ENCODE data around the gene RREB1.

Gene RREB1

DNA sequence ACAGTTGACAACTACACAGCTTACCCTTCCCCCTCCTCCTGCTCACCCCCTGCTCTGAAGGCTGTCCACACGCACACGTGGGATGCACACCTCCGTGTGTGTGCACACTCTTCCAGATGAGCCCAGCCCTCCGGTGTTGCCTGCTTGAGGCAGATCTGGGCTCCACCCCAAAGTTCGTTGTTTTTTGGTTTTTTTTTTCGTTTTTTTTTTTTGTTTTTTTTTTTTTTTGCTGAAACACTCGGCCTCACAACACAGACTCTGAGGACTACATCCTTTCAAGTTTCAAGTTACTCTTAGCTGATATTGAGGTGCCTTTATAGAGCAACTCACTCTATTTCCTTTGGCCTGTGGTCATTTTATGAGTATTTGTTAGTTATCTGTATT lies 88.2 kb downstream of the RREB1 start:
- DNase-seq, result no peak

DNA sequence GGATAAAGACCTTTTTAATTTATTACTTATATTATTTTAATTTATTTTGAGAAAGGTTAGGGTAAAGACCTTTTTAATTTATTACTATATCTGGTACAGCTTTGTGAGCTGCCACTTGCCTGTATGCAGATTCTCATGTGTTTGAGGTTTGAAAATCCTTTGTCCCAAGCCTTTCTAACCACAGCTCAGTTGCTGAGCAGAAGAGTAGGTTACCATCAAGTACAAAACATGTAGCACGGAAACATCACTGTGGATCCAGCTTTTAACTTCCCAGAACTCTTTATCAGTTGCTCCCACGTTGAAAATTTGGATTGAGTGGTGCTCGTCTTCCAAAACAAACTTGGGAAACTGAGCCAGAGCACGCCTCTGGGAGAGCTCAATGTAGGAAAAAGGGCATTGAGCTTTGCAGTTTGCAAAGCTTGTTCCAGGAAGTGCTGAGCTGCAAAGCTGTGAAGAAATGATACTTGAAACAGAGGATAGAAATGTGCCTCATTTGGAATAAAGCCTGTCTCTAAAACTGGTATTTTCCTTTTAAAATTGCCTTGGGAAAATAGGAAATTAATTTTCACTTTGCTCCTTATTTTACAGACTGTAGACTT lies 89.0 kb downstream of the RREB1 start:
- no peak for DNase-seq

DNA sequence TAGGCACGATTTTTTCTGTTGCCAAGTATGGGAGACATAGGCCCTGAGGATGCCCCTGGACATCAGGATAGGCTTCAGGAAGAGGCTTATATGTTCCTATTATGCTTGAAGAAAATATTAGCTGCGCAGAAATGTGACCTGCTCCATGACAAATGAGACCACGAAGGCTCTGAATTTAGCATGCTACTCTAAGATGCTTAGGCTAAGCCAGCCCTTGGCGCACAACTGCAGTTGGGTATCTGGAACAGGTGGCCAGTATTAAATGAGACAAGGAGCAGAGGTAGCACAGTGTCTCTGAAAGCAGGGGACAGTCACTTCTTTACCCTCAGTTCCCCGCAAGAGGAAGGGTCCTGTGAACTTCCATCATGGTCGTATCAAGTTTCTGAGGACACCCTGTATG lies 90.0 kb downstream of the RREB1 start:
- no peak for DNase-seq

DNA sequence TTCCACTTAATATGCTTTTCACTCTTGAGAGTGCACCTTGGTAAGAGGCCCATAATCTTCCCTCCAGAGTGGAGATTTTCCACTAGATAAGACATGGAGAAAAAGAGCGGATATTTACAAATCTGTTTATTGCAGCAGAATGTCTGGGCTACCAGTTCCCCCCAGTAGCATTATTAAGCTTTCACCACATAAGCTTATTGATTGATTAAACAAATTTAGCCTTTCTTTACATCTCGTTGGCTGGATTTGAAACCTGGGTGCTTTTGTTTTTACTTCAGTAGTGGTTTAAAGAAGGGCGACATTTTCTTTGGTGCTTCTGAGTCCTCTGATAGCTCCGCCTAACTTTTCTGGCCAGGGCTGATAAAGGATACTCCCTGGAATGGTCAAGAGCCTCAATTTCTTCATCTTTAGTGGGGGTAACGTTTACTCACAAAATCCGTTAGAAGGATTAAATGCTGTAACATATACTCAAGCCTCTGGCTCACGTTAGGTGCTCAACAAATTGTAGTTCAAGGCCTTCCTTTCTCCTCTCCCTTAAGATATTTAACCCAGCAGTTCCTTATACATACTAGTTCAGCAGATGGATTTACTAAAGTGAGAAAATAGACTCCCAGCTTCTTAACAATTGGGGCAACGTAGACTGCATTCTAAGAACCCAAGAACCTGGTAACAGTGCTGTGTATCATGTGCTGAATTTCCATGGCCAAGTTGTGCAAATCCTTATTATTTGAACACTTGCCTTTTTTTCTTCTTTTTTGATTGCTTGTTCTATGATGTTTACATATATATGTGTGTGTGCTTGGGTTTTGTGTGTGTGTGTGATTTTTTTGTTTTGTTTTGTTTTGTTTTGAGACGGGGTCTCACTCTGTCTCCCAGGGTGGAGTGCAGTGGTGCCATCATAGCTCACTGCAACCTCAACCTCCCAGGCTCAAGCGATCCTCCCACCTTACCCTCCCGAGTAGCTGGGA lies 91.4 kb downstream of the RREB1 start:
- no peak for DNase-seq

DNA sequence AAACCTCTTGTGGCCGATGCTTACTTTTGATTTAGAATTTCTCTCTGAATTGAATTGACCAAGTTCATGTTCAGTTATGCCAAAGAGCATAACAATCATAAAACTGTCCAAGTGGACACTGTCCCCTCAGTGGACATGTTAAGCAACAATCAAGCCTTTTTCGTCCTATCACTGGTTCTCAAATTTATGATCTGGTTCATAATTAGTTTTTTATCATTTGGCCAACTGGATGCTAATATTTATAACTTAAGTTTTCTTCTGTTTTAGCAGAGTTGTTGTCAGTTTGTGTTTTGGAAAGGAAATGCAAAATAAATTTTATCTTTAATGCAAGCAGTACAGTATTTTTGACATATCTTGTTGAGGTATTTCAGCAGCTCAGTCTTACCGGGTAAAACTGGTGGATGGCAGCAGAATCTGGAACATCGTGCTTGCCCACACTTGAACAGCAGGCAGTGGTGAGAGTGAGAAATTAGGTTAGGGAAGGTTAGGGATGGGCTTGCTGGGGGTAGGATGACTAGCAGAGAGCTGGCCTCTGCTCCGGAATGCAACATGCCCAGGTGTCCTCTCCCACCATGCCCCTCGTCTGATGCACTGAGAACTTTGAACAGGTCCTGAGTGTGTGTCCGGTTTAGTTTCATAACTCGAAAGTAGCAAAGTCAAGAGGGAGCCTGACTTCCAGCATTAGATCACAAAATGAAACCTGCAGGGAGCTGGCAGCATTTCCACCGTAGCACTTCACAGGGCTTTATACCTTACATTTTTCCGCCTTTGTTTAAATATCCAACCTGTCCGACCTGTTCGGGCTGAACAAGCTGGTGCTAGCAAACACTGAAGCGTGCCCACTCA lies 93.1 kb downstream of the RREB1 start:
- DNase-seq, result no peak

DNA sequence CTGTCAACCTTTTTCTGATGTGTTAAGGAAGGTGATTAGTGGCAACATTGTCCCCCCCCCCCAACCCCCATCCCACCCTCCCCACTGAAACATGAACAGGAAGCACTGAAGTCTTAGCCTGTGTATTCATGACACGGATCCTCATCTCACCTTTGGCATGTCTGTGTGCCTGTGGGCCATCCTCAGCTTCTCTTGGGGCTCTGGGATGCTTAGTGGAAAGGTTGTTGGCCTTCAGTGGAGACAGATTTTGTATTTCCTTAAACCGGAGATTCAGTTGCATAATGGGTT lies 93.6 kb downstream of the RREB1 start:
- DNase-seq, result no peak

DNA sequence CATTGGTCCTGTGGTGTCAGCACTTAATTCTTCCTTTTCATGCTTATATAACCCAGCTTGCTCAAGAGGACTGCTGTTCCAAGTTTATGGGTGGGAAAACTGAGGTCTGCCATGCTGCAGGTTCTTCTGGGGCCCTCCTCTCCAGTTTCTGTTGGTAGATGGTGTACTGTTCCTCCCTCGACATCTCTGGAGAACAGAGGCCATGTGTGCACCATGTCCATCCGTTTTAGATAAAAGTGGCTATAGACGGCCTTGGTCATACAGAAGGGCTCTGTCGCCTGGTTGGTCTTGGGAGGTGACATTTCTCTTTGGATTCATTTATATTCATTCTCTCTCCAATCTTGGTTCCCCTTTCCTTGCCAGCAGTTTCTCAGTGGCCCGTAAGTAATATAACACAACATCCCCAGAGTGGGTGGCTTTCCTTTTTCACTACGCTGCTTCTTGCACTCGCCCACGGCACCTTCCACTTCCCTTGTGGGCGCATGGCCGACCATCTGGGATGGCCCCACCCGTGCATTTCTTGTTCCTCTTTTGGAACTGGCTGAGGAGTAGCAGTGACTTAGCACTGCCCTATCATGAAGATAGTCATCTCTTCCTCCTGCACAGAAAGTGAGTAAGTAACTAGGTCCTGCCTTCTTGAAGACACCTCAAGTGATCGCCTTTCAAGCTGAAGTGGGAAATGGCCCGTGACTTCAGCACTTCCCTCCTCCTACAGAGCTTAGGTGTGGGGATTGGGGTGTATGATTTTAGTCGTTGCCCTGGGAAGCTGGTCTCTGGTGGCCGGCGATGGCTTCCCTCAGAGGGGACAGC lies 94.2 kb downstream of the RREB1 start:
- no peak for DNase-seq

DNA sequence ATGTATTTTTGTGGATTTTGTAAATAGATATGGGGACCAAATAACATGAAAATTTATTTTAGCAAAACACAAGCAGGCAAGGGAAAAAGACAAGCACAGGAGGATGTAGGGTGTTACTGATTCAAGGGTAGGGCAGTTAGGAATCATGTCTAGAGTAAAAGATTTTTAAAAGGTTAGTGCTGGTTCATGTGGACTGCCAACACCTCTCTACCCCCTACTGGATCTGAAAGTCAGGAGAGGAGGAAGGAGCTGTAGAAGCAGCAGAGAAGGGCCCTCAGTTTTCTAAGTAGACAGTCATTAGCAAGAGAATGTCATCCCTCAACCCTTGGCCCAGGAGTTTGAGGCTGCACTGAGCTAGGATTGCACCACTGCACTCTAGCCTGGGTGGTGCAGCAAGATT lies 95.2 kb downstream of the RREB1 start:
- no peak for DNase-seq

DNA sequence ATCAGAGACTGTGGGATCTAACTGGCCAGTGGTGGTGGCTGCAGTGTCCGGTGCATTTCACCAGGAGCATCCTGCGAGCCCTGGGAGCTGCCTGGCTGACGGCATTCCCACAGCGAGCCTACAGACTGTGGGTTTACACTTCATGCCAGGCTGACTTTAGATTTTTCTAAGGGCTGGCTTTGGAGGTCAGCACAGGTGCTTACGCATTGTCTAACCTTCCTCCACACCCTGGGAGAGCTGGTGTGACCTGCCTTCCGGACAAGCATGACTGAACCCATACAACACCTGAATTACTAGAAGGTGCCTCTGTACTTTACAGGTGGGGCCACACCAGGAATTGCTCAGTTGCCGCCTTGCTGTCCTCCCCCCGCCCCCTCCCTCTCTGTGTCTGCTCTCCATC lies 96.2 kb downstream of the RREB1 start:
- DNase-seq, result no peak

DNA sequence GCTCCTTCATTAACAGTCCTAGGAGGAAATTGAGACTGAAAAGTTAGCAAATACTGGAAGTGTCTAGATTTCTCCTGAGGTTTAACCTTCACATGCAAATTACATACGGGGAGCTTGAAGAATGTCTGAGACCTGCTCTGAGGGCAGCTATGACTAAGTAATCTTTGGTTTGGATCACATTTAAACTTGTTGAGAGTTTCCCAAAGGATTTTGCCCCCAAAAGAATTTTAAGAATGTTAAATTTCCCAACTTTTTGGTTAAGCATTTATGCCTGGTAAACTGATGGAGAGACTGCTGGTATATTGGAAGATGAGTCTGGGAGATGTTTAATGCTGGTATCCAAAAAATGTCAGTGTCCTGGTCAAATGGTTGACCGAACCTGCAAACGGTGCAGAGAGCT lies 97.0 kb downstream of the RREB1 start:
- no peak for DNase-seq

DNA sequence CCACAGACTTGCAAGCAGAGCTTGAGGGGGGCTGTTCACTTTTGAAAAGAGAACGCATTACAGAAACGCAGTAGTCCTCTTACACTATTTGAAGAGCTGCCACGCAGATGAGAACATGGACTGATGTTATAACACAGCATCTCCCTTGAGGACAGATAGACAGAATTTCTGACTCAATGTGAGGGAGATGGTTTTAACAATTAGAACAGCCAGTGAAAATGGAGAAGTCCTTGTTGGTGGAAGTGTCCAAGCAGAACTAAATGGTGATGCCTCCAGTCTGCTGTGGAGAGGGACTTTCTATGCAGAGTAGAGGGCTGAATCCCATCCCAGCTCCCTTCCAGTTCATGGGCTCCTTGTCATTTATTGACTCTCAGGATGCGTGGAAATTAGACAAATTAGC lies 100.0 kb downstream of the RREB1 start:
- DNase-seq, result no peak

DNA sequence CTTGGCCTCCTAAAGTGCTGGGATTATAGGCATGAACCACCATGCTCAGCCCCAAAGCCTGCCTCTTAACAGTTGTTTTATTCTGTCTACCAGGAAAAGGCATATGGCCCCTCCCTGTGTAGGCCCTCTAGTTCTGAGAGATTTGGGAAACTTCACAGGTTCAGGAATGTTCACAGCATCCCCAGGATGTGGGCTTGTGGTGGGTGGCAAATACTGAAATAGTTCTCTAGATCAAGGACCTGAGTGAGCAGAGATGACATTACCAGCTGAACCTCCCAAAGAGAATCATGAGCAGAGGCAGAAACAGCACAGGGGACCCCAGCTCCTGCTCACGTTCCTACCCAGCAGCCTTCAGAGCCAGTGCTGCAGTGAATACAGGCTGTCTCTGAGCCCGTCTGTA lies 105.7 kb downstream of the RREB1 start:
- DNase-seq, result no peak

DNA sequence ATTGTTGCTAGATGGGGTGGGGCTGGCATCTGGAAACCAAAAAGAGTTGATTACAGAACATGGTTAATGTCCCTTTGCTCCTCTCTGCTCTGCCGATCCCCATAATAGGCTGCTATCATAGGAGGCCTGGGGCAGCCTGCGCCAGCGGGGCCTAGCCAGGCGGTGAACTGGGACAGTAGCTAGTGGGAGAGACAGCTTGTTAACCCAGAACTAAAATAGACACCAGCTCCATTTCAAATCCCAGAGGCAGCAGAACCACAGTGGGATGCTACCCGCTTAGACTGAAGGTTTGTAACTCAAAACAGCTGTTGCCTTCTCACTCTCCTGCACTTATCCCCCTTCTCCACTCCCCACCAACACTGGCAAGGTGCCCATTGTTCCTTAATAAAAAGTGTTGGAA lies 106.7 kb downstream of the RREB1 start:
- no peak for DNase-seq

DNA sequence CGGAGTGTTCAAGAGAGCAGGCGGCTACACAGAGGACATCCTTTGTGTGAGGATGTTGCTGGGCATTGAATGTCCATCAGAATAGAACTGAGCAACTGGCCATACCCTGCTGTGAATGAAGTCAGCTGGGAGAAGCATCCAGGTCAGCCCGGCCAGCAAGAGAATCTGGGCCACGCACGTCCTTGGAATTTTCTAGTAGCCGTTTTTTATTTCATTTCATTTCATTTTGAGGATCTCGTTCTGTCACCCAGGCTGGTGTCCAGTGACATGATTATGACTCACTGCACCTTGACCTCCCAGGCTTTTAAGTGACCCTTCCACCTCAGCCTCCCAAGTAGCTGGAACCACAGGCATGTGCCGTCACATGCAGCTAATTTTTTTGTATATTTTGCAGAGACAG lies 107.4 kb downstream of the RREB1 start:
- DNase-seq, result no peak

DNA sequence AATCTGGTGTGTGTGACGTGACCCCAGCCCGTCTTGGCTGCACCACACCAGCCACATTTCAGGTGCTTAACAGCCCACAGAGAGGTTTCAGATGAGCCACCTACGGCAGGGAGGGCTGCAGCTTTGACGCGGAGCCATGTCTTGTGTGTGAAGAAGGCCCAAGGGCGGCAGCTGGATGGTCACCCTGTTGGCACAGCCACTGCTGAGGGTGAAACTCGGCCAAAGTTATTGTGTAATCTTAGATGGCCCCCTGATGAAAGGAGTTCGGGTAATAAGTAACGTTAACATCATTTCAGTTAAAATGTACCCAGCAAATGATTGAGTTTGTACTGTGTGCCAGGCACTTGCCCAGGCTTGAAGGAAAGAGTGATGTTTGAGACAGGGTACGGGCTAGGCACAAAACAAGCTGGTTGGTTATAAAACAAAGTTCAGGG lies 108.1 kb downstream of the RREB1 start:
- no peak for DNase-seq

DNA sequence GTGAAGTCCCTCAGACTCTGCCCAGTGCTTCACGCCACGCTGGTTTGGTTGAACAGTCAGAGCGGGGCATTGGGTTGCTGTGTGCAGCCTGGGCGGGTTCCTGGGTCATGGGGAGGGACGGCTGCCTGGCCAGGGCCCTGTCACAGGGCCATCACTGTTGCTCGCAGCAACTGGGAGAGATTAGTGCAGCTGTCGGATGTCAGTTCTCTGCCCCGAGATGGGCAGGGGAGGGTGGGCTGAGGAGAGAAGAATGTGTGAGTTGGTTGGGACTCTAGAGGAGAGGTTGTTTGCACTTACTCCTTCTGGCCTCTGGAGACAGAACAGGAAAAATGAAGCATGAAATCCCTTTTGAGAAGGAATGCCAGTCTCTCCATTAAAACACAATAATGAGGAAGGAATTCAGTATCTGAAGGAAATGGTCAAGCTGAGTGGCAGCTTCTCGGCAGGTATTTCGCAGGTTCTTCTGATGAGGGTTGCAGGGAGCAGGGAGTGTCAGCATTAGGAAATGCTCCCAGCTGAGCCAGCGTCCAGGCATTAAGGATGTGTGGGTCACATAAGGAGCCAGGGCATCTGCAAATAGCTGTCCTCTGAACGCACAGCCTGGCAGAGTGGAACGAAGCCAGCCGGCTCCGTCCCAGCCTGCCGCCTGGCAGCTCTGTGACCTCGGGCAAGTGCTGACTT lies 109.3 kb downstream of the RREB1 start:
- no peak for DNase-seq

DNA sequence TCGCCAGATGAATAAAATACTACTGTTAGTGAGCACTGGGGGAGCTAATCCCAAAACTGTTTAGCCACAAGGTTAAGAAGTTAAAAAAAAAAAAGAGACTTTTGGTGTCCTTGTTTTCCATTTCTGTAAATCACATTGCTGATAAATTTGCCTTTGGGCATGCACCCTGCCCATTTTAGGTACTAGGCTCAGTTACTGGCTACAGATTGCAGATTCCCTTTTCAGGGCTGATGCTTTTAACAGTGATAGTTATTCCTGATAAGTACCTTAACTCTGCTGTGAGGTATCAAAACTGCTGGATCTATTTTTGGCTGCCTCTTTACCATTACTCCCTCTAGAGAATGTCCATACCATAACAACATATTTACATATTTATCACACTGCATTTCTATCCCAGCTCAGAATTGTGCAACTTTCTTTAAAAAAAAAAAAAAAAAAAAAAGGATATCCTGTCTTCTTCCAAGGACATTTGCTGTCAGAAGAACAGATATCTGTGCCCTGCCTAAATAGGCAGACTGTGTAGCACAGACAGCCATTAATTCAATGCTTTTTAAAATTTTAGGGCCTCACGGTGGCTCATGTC lies 110.7 kb downstream of the RREB1 start:
- no peak for DNase-seq

DNA sequence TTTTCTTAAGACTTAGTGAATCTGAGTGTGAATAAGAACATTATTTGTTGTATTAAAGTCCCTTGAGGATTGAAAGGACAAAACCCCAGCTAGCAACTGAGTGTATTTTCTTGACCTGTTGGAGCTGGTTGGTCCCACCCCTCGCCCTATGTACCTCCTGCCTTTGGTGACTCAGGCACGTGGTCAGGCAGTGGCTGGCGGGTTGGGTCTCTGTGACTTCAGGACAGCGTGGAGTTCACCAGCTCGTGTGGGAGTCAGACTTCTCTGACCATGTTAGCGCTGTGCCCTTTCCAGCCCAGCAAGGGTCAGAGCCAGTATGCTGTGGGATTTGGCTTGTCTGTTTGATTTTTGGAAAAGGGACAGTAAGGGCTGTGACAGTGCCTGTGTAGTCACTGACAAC lies 111.5 kb downstream of the RREB1 start:
- DNase-seq, result no peak

DNA sequence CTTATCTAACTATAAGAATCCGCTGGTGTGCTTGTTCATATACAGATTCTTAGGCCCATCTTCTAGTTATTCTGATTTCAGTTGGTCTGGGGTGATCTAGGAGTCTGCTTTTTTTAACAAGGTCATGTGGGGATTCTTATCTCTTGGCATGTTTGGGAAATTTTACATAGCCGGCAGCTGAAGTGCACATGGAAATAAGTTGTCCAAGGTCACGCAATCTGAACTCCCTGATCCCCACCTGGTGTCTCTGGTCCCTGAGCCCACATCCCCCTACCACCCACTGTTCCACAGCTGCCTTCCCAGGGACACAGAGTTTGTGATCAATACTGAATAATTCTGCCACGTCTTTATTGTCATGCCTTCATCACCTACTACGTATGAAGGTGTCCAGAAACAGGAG lies 114.4 kb downstream of the RREB1 start:
- DNase-seq, result no peak

DNA sequence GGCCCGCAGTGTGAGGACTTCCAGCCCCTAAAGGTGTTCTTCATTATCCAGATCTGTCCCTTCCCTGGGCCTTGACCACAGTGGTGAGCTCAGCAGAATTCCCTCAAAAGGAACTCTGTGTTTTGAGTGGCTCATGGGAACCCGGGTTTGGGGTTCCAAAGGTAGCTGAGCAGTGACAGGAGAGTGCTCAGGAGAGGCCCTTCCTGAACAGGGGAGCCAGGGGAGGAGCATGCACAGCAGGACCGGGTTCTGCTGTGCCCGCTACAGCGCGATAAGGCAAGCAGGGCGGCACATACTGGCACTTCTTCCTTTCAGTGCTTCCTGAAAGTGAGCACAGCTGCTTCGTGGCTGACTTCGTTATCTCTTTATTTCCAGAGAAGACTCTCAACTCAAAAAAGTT lies 117.0 kb downstream of the RREB1 start:
- DNase-seq, result no peak

DNA sequence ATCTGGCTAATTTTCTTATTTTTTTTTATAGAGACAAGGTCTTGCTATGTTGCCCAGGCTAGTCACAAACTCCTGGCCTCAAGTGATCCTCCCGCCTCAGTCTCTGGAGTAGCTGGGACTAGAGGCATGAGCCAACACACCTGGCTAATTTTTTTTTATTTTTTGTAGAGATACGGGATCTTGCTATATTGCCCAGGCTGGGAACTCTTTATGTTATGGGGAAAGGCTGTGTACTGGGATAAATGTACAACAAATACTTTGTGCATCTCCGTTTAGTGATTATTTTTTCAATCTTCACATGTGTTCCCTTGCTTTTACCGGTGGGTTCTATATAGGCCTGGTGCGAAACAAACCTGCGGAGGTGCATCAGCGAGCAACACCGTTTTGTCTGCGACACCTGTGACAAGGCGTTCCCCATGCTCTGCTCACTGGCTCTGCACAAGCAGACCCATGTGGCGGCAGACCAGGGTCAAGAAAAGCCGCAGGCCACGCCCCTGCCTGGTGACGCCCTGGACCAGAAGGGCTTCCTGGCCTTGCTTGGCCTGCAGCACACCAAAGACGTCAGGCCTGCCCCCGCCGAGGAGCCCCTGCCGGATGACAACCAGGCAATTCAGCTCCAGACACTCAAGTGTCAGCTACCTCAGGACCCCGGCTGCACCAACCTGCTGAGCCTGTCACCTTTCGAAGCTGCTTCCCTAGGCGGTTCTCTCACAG lies 121.1 kb downstream of the RREB1 start:
- DNase-seq, result no peak
